Pulmonary artery endothelial cell (primary cell): ENCODE results near the gene SMIM17. TPM values are rescaled to one million over a fixed set of nuclear protein-coding genes. Genes with fewer than 3 reads are reported as not detected.

Source experiments
- total RNA-seq: library from RNA; depleted of rRNA; stranded (reverse); fragments of >200 nt; gene quantifications from 2 replicates; pipeline ENCODE4 v1.2.3, GENCODE V29; 2014

SMIM17 gene
- total RNA-seq, 1 donor from 2014 or later, result 0.26 TPM

Other genes starting within 250 kb of the SMIM17 start
- 1.7 and 2.3 TPM in 2 replicates for gene ZNF582, start 249.6 kb upstream of the SMIM17 start, total RNA-seq
- gene ZNF583, start 238.8 kb upstream of the SMIM17 start, total RNA-seq, result 3.2 and 6.3 TPM in 2 replicates
- 2.5 and 3.6 TPM in 2 replicates for gene ZNF667, start 165.8 kb upstream of the SMIM17 start, total RNA-seq
- gene ZNF471, start 135.3 kb upstream of the SMIM17 start, total RNA-seq, result 1.8 and 2.9 TPM in 2 replicates
- 5.1 and 10.4 TPM in 2 replicates for gene ZFP28, start 104.2 kb upstream of the SMIM17 start, total RNA-seq
- 3.6 and 5.3 TPM in 2 replicates for gene ZNF470, start 75.7 kb upstream of the SMIM17 start, total RNA-seq
- gene ZNF71, start 47.9 kb upstream of the SMIM17 start, total RNA-seq, result 10.8 and 12.4 TPM in 2 replicates
- 0.07 and 0.78 TPM in 2 replicates for gene ZNF835, start 28.6 kb downstream of the SMIM17 start, total RNA-seq
- 0.79 and 4.5 TPM in 2 replicates for gene PEG3, start 197.6 kb downstream of the SMIM17 start, total RNA-seq
- gene ZIM2, start 197.6 kb downstream of the SMIM17 start, total RNA-seq, result 0.46 TPM in 1 of 2 replicates, not detected in the other